K562 (cell line): Measurements from ENCODE around the gene SCN4A. TPM values are rescaled to one million over a fixed set of nuclear protein-coding genes. Genes with fewer than 3 reads are reported as not detected.

Source experiments
- ATAC-seq: fragments of 200-7000 bp; cut with Tn5 transposase; 3 replicates; pipeline ENCODE4 v1.9.1; 2020; ENCODE audit warnings: moderate library complexity
- BruUV-seq: library from RNA; stranded (reverse); fragments of 400-500 nt; replicated peaks from 2 replicates; lab custom pipeline; 2021; lab: Mats Ljungman, UMichigan
- CTCF ChIA-PET: fragments of 300-600 bp; formaldehyde crosslinking; extraction: SDS; loops from one replicate; lab custom pipeline; 2021; ENCODE audit warnings: low intra/inter-chr PET ratio; lab: Yijun Ruan, JAX
- POLR2A ChIA-PET: fragments of 300-600, 350-650 bp; sonication (Branson Sonifier 250); formaldehyde crosslinking; extraction: SDS; loops from one replicate; lab custom pipeline; 2021; ENCODE audit warnings: antibody characterized with exemption, inconsistent platforms; lab: Yijun Ruan, JAX
- DNase-seq, 4 experiments: peaks; one replicate each; pipeline versions ENCODE4 v3.0.0 to v3.0.0-alpha.2; 2011 to 2018; ENCODE audit warnings: low spot score in 3 of 4, mixed read lengths in 3 of 4; ENCODE audit errors: extremely low read depth in 1 of 4
- FAIRE-seq: peaks from 2 replicates; lab custom pipeline; 2011; peaks lifted over from hg19 to GRCh38; lab: Jason Lieb, UNC
- H2AFZ ChIP-seq: 2 replicates; pipeline ENCODE4 v1.6.0; 2011; ENCODE audit warnings: low read depth, low read length, control low read depth, inconsistent platforms
- H3K27ac ChIP-seq: fragments of 200-600 bp; 3 replicates; pipeline ENCODE4 v1.8.0; 2011; ENCODE audit warnings: low read depth, mild to moderate bottlenecking, control low read depth, inconsistent platforms, low read length, moderate library complexity, mixed read lengths; ENCODE audit errors: extremely low read depth
- H3K27me3 ChIP-seq, 2 experiments: fragments of 300-600 bp in 1 of 2; 2 replicates in 1 of 2; 3 replicates in 1 of 2; pipeline versions ENCODE4 v1.6.0 to v1.8.0; 2011; ENCODE audit warnings: inconsistent platforms in 2 of 2, low read length in 2 of 2, mild to moderate bottlenecking in 1 of 2, mixed read lengths in 1 of 2, moderate library complexity in 1 of 2; ENCODE audit not compliant: control insufficient read depth in 2 of 2, insufficient read depth in 2 of 2
- H3K36me3 ChIP-seq: fragments of 300-600 bp; 3 replicates; pipeline ENCODE4 v1.8.0; 2011; ENCODE audit warnings: mild to moderate bottlenecking, low read length, inconsistent platforms; ENCODE audit not compliant: control insufficient read depth, insufficient read depth
- H3K4me1 ChIP-seq, 2 experiments: fragments of 200-600 bp in 1 of 2; replicated peaks in 1 of 2; 2 replicates in 1 of 2; 3 replicates in 1 of 2; pipeline versions ENCODE4 v1.5.1 to v1.8.0; 2011; ENCODE audit warnings: inconsistent platforms in 2 of 2, low read length in 2 of 2, mild to moderate bottlenecking in 1 of 2, mixed read lengths in 1 of 2, moderate library complexity in 1 of 2; ENCODE audit not compliant: control insufficient read depth in 2 of 2, insufficient read depth in 2 of 2
- H3K4me2 ChIP-seq: 2 replicates; pipeline ENCODE4 v1.6.1; 2011; ENCODE audit warnings: low read length, control low read depth, inconsistent platforms, mixed read lengths; ENCODE audit not compliant: insufficient read depth
- H3K4me3 ChIP-seq: fragments of 200-600 bp; sonication (generic), shearing (Covaris generic); 2 replicates; pipeline ENCODE4 v1.5.1; 2016; ENCODE audit warnings: control low read depth, inconsistent platforms
- H3K79me2 ChIP-seq: fragments of 200-600 bp; 3 replicates; pipeline ENCODE4 v1.8.0; 2011; ENCODE audit warnings: low read length, inconsistent platforms; ENCODE audit not compliant: control insufficient read depth, insufficient read depth
- H3K9ac ChIP-seq, 2 experiments: 2 replicates each; pipeline versions ENCODE4 v1.6.0 to v1.6.1; 2011; ENCODE audit warnings: low read depth in 2 of 2, low read length in 2 of 2, control low read depth in 1 of 2, inconsistent platforms in 1 of 2, mild to moderate bottlenecking in 1 of 2, mixed read lengths in 1 of 2; ENCODE audit not compliant: insufficient read depth in 1 of 2
- H3K9me1 ChIP-seq: one replicate; pipeline ENCODE4 v1.6.0; 2011; ENCODE audit warnings: inconsistent platforms, mild to moderate bottlenecking, low read length, moderate library complexity; ENCODE audit not compliant: control insufficient read depth, insufficient read depth
- H3K9me3 ChIP-seq: replicated peaks from 2 replicates; pipeline ENCODE4 v1.5.1; 2011; ENCODE audit warnings: low read depth, low read length, inconsistent platforms; ENCODE audit not compliant: control insufficient read depth, insufficient read depth
- H4K20me1 ChIP-seq: replicated peaks from 2 replicates; pipeline ENCODE4 v1.6.1; 2011; ENCODE audit warnings: low read length, inconsistent platforms, mixed read lengths; ENCODE audit not compliant: control insufficient read depth, insufficient read depth
- MCM7 ChIP-seq, 2 experiments: fragments of 450-650 bp; IDR thresholded peaks; 2 replicates each; pipeline ENCODE4 v1.6.1; 2016 to 2018
- ZKSCAN1 ChIP-seq: fragments of 150-350 bp; IDR thresholded peaks from 2 replicates; pipeline ENCODE4 v1.6.1; 2016; ENCODE audit warnings: low read depth, low read length
- WGBS: fragments of 100-300 bp; shearing (Covaris generic); methylation state at CpG from one replicate; pipeline ENCODE4 v1.1.6; 2016; ENCODE audit warnings: low coverage, mixed read lengths; ENCODE audit not compliant: insufficient coverage; ENCODE audit errors: missing lambda C conversion rate; 5-methylcytosine and 5-hydroxymethylcytosine counted together
- in situ Hi-C: fragments of 300-500 bp; cut with MboI; formaldehyde crosslinking; loops from 4 replicates; pipeline ENCODE4 v1.15.0; 2018; ENCODE audit warnings: inconsistent platforms, mixed read lengths
- intact Hi-C: fragments of 100-400 bp; cut with micrococcal nuclease; formaldehyde crosslinking; loops from 2 replicates; pipeline ENCODE4 v1.14.2; 2022
- polyA plus RNA-seq, 8 experiments: library from polyadenylated mRNA; depleted of rRNA in 4 of 8; stranded (reverse) in 5 of 8; unstranded in 3 of 8; fragments of >200 nt; fragmentation: Nextera tagmentation in 2 of 8; fragmentation: Illumina TruSeq in 1 of 8; extraction: Ambion mirVana in 2 of 8; extraction: Trizol in 1 of 8; gene quantifications; 2 replicates each; pipeline versions ENCODE4 v1.2.1 to v1.2.3, GENCODE V29; 2011 to 2014; ENCODE audit warnings: inconsistent platforms in 1 of 8, missing spikeins in 1 of 8
- total RNA-seq, 7 experiments: library from RNA; depleted of rRNA in 6 of 7; stranded (reverse); fragments of >200 nt in 6 of 7; fragmentation: Illumina TruSeq in 2 of 7; extraction: Trizol in 2 of 7; gene quantifications; 2 replicates each; pipeline versions ENCODE4 v1.2.1 to v1.2.3, GENCODE V29; 2011 to 2021; ENCODE audit warnings: low replicate concordance in 1 of 7
- TF ChIP-seq, protein P1 (sequence below): fragments of 250-450 bp; sonication (Bioruptor Pico); IDR thresholded peaks from 2 replicates; pipeline ENCODE4 v1.5.0; 2020; ENCODE audit warnings: mild to moderate bottlenecking, borderline replicate concordance

SCN4A gene
- total and polyA plus RNA-seq, 9 of the 15 experiments (the other 6 are each of a cell fraction or from before 2014, with no cell fraction given) = 0.29 to 2.6 (median 1.4) TPM

- no peaks in the 10 kb centered on the region for H3K79me2 ChIP-seq
- H3K27me3 ChIP-seq = peaks cover 13 to 50% of the 10 kb centered on the region in 2 experiments
- ChIA-PET CTCF (no interaction called here), POLR2A (no interaction called here)
- no peak overlapping the region for H2AFZ ChIP-seq
- BruUV-seq = no TSS peak
- in situ Hi-C loops = loop anchor here (5.0 to 10.0 kb wide), 3 partner anchors 110 to 370 kb away; partner anchors contain the start of genes ERN1 and ICAM2
- H4K20me1 ChIP-seq = 0 out of 2 replicates have a peak, but pooled peaks cover 3% of the 10 kb centered on the region
- no peak overlapping the region for H3K27ac ChIP-seq
- H3K9me1 ChIP-seq = no peaks in the 10 kb centered on the region
- FAIRE-seq = no peak
- intact Hi-C loops = loop anchor here (10.0 kb wide), 1 partner anchor 370 kb away; no protein-coding TSS in a partner anchor
- WGBS = 43% methylated on average over 7 of the region's 7 CpGs
- no peaks in the 10 kb centered on the region; a peak in 1 of 5 replicates for H3K4me1 ChIP-seq
- no peaks in the 10 kb centered on the region for H3K9me3 ChIP-seq
- TF ChIP-seq, protein P1, sequence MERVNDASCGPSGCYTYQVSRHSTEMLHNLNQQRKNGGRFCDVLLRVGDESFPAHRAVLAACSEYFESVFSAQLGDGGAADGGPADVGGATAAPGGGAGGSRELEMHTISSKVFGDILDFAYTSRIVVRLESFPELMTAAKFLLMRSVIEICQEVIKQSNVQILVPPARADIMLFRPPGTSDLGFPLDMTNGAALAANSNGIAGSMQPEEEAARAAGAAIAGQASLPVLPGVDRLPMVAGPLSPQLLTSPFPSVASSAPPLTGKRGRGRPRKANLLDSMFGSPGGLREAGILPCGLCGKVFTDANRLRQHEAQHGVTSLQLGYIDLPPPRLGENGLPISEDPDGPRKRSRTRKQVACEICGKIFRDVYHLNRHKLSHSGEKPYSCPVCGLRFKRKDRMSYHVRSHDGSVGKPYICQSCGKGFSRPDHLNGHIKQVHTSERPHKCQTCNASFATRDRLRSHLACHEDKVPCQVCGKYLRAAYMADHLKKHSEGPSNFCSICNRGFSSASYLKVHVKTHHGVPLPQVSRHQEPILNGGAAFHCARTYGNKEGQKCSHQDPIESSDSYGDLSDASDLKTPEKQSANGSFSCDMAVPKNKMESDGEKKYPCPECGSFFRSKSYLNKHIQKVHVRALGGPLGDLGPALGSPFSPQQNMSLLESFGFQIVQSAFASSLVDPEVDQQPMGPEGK = no peak
- TF ChIP-seq MCM7 (IDR thresholded peaks at IDR 0.05) (no peak), ZKSCAN1 (no peak)
- no peaks in the 10 kb centered on the region for H3K36me3 ChIP-seq
- ATAC-seq = no peak
- no peak overlapping the region for H3K9ac ChIP-seq
- no peak for DNase-seq
- H3K4me2 ChIP-seq = no peak overlapping the region
- no peak overlapping the region for H3K4me3 ChIP-seq
Observed at GRCh38 chr17:63914471-63914870, 58.2 kb downstream of the SCN4A start.
